HEK293 (cell line): Measurements from ENCODE around the gene DOK7.
A peak's percentile ranks its signal among the peaks of the same experiment; 100 is the strongest.

Experiments
- CTCF ChIA-PET: fragments of 350-600 bp; formaldehyde crosslinking; extraction: SDS; loops from one replicate; lab custom pipeline; 2021; ENCODE audit warnings: antibody characterized with exemption; lab: Yijun Ruan, JAX
- POLR2A ChIA-PET: fragments of 300-600 bp; formaldehyde crosslinking; extraction: SDS; loops from one replicate; lab custom pipeline; 2020; ENCODE audit warnings: antibody characterized with exemption, inconsistent platforms; lab: Yijun Ruan, JAX
- H3K27ac ChIP-seq: fragments of 200-500 bp; sonication (Bioruptor generic); 2 replicates; pipeline ENCODE4 v1.5.1; 2014; ENCODE audit warnings: low read depth, low read length, control low read depth, inconsistent platforms; ENCODE audit errors: extremely low read depth
- H3K36me3 ChIP-seq, 2 experiments: fragments of 200-500 bp in 1 of 2; sonication (Bioruptor generic) in 1 of 2; 1 replicate in 1 of 2; 2 replicates in 1 of 2; pipeline ENCODE4 v1.5.1; 2014 to 2017; ENCODE audit warnings: inconsistent platforms in 2 of 2, low read length in 2 of 2; ENCODE audit not compliant: control insufficient read depth in 2 of 2, insufficient read depth in 1 of 2
- H3K4me1 ChIP-seq: fragments of 200-500 bp; sonication (Bioruptor generic); 2 replicates; pipeline ENCODE4 v1.5.1; 2014; ENCODE audit warnings: mild to moderate bottlenecking, low read length, inconsistent platforms; ENCODE audit not compliant: control insufficient read depth, insufficient read depth
- H3K4me3 ChIP-seq: 2 replicates; pipeline ENCODE4 v1.5.1; 2011; ENCODE audit warnings: low read depth, mild to moderate bottlenecking, control low read depth, low read length, moderate library complexity
- H3K9me3 ChIP-seq: fragments of 200-500 bp; sonication (Bioruptor generic); 2 replicates; pipeline ENCODE4 v1.5.1; 2014; ENCODE audit warnings: low read depth, low read length, inconsistent platforms; ENCODE audit not compliant: control insufficient read depth, insufficient read depth
- RBAK ChIP-seq: fragments of 450-650 bp; formaldehyde crosslinking; IDR thresholded peaks from 2 replicates; pipeline ENCODE4 v1.5.1; 2016; ENCODE audit warnings: missing biosample characterization, missing genetic modification characterization
- ZFHX2 ChIP-seq: fragments of 450-650 bp; formaldehyde crosslinking; conservative IDR thresholded peaks from 2 replicates; pipeline ENCODE4 v1.5.1; 2016; ENCODE audit warnings: missing biosample characterization, missing genetic modification characterization
- ZIC2 ChIP-seq: fragments of 450-650 bp; formaldehyde crosslinking; IDR thresholded peaks from 2 replicates; pipeline ENCODE4 v1.5.1; 2016; ENCODE audit warnings: missing biosample characterization, missing genetic modification characterization
- ZNF202 ChIP-seq: fragments of 450-650 bp; formaldehyde crosslinking; IDR thresholded peaks from 2 replicates; pipeline ENCODE4 v1.5.1; 2016; ENCODE audit warnings: missing biosample characterization, missing genetic modification characterization, borderline replicate concordance
- ZNF394 ChIP-seq: fragments of 450-650 bp; formaldehyde crosslinking; IDR thresholded peaks from 2 replicates; pipeline ENCODE4 v1.5.1; 2016; ENCODE audit warnings: missing biosample characterization, missing genetic modification characterization, mild to moderate bottlenecking, moderate library complexity, borderline replicate concordance
- ZNF433 ChIP-seq: fragments of 450-650 bp; formaldehyde crosslinking; IDR thresholded peaks from 2 replicates; pipeline ENCODE4 v1.5.1; 2016; ENCODE audit warnings: missing biosample characterization, missing genetic modification characterization, low read depth
- TF ChIP-seq, protein P1 (sequence below): fragments of 450-650 bp; formaldehyde crosslinking; IDR thresholded peaks from 2 replicates; pipeline ENCODE4 v1.5.1; 2017; ENCODE audit warnings: missing biosample characterization, missing genetic modification characterization
- TF ChIP-seq, protein P2 (sequence below): fragments of 450-650 bp; formaldehyde crosslinking; IDR thresholded peaks from 2 replicates; pipeline ENCODE4 v1.5.1; 2016; ENCODE audit warnings: missing biosample characterization, missing genetic modification characterization
- TF ChIP-seq, protein P3 (sequence below): fragments of 450-650 bp; formaldehyde crosslinking; IDR thresholded peaks from 2 replicates; pipeline ENCODE4 v1.5.1; 2016; ENCODE audit warnings: missing biosample characterization, missing genetic modification characterization
- TF ChIP-seq, protein P4 (sequence below): fragments of 450-650 bp; formaldehyde crosslinking; IDR thresholded peaks from 2 replicates; pipeline ENCODE4 v1.5.1; 2016; ENCODE audit warnings: missing biosample characterization, missing genetic modification characterization

DOK7 gene

DNA sequence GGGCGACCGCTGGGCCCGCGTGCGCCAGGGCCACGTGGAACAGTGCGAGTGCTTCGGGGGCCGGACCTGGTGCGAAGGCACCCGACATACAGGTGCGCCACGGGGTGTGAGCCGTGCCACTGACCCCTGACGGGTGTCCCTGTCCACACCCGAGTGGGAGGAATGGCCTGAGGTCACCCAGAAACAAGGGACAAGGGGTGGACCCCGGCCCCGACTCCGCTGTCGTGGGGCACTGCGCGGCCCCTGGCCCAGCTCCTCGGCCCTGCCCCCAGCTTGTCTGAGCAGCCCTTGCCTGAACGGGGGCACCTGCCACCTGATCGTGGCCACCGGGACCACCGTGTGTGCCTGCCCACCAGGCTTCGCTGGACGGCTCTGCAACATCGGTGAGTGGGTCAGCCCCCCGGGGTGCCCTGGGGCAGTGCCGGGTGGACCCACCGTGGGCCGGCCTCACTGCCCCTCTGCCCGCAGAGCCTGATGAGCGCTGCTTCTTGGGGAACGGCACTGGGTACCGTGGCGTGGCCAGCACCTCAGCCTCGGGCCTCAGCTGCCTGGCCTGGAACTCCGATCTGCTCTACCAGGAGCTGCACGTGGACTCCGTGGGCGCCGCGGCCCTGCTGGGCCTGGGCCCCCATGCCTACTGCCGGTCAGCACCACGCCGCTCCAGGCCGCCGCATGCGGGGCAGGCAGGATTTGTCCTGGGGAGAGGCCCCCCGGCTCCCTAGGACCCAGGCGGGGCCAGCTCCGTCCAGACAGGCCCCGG, 18.6 kb upstream of the DOK7 start:
- Histone ChIP-seq H3K4me1 (no peaks in the 10 kb centered on the region), H3K36me3 (no peaks in the 10 kb centered on the region), H3K27ac (no peak overlapping the region), H3K4me3 (no peak overlapping the region), H3K9me3 (no peaks in the 10 kb centered on the region)
- TF ChIP-seq, protein P1, sequence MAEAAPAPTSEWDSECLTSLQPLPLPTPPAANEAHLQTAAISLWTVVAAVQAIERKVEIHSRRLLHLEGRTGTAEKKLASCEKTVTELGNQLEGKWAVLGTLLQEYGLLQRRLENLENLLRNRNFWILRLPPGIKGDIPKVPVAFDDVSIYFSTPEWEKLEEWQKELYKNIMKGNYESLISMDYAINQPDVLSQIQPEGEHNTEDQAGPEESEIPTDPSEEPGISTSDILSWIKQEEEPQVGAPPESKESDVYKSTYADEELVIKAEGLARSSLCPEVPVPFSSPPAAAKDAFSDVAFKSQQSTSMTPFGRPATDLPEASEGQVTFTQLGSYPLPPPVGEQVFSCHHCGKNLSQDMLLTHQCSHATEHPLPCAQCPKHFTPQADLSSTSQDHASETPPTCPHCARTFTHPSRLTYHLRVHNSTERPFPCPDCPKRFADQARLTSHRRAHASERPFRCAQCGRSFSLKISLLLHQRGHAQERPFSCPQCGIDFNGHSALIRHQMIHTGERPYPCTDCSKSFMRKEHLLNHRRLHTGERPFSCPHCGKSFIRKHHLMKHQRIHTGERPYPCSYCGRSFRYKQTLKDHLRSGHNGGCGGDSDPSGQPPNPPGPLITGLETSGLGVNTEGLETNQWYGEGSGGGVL (tag by site-specific recombination): no peak
- TF ChIP-seq, protein P2, sequence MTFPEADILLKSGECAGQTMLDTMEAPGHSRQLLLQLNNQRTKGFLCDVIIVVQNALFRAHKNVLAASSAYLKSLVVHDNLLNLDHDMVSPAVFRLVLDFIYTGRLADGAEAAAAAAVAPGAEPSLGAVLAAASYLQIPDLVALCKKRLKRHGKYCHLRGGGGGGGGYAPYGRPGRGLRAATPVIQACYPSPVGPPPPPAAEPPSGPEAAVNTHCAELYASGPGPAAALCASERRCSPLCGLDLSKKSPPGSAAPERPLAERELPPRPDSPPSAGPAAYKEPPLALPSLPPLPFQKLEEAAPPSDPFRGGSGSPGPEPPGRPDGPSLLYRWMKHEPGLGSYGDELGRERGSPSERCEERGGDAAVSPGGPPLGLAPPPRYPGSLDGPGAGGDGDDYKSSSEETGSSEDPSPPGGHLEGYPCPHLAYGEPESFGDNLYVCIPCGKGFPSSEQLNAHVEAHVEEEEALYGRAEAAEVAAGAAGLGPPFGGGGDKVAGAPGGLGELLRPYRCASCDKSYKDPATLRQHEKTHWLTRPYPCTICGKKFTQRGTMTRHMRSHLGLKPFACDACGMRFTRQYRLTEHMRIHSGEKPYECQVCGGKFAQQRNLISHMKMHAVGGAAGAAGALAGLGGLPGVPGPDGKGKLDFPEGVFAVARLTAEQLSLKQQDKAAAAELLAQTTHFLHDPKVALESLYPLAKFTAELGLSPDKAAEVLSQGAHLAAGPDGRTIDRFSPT: 0 out of 2 replicates have a peak, but pooled peaks have one; percentile 9
- TF ChIP-seq ZNF202 (tag by site-specific recombination) (peak; percentile 8; the same call in 1 of the 2 replicates), RBAK (tag by site-specific recombination) (no peak), ZNF394 (tag by site-specific recombination) (no peak)
- POLR2A ChIA-PET: no interaction called here
- CTCF ChIA-PET: interaction anchor here (0.6 to 1.6 kb wide), 10 partner anchors 12 to 361 kb away, joined by 3 to 6 read pairs (median 4); no protein-coding TSS in a partner anchor

DNA sequence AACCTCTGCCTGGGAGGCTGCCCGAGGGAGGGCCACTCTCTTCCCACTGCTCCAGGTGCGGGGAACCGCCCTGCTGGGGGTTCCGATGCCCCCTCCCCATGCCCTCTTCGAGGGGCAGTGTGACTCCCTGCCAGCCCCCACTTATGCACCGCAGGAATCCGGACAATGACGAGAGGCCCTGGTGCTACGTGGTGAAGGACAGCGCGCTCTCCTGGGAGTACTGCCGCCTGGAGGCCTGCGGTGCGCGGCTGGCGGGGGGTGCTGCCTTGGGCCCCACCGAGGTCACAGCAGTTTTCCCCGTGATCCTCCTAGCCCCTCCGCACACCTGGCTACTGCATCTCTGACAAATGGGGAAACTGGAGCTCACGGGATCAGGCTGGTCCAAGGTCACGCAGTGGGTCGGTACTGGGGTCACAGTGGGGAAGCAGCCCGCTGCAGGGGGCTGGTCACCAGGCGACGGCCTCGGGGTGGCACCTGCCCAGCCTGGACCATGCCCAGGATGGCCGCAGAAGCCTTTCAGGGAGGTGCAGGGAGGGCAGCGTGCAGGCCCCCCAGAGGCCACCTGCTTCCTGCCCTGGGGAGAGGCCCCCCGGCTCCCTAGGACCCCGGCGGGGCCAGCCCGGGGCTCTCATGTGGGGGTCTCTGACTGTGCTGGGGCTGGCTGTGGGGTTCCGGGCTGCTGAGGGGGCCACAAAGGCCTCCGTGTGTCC, 17.8 kb upstream of the DOK7 start:
- Histone ChIP-seq H3K4me1 (no peaks in the 10 kb centered on the region), H3K27ac (no peak overlapping the region), H3K9me3 (no peaks in the 10 kb centered on the region), H3K36me3 (no peaks in the 10 kb centered on the region), H3K4me3 (no peak overlapping the region)
- ChIA-PET CTCF (interaction anchor here (0.7 to 1.6 kb wide), 2 partner anchors 43 to 362 kb away, joined by 3 to 5 read pairs; no protein-coding TSS in a partner anchor), POLR2A (no interaction called here)
- TF ChIP-seq ZNF433 (tag by site-specific recombination) (no peak), ZIC2 (tag by site-specific recombination) (peak; percentile 85)

DNA sequence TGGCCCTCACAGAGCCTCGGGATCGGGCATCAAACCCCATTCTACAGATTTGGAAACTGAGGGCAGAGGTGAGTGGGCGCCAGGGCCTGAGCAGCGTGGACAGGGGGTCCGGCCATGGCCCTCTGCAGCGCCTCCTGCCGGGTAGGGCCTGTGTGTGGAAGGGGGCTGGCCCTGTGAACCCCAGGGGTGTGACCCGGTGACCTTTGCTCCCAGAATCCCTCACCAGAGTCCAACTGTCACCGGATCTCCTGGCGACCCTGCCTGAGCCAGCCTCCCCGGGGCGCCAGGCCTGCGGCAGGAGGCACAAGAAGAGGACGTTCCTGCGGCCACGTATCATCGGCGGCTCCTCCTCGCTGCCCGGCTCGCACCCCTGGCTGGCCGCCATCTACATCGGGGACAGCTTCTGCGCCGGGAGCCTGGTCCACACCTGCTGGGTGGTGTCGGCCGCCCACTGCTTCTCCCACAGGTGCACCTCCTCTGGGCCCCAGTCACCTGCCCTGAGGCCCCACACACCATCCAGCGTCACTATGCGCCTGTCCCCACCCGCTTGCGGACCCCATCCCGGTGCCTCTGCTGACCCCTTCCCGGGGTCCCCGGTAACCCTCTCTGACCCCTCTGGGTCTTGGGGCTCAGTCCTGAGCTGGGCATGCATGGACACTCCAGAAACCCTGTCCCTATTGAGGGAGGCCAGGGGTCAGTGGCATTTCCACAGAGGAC, 17.1 kb upstream of the DOK7 start:
- Histone ChIP-seq H3K27ac (no peak overlapping the region), H3K4me1 (no peaks in the 10 kb centered on the region), H3K9me3 (no peaks in the 10 kb centered on the region), H3K36me3 (no peaks in the 10 kb centered on the region), H3K4me3 (no peak overlapping the region)
- TF ChIP-seq, protein P3, sequence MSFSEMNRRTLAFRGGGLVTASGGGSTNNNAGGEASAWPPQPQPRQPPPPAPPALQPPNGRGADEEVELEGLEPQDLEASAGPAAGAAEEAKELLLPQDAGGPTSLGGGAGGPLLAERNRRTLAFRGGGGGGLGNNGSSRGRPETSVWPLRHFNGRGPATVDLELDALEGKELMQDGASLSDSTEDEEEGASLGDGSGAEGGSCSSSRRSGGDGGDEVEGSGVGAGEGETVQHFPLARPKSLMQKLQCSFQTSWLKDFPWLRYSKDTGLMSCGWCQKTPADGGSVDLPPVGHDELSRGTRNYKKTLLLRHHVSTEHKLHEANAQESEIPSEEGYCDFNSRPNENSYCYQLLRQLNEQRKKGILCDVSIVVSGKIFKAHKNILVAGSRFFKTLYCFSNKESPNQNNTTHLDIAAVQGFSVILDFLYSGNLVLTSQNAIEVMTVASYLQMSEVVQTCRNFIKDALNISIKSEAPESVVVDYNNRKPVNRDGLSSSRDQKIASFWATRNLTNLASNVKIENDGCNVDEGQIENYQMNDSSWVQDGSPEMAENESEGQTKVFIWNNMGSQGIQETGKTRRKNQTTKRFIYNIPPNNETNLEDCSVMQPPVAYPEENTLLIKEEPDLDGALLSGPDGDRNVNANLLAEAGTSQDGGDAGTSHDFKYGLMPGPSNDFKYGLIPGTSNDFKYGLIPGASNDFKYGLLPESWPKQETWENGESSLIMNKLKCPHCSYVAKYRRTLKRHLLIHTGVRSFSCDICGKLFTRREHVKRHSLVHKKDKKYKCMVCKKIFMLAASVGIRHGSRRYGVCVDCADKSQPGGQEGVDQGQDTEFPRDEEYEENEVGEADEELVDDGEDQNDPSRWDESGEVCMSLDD (tag by site-specific recombination): 0 out of 2 replicates have a peak, but pooled peaks have one; percentile 29
- TF ChIP-seq ZFHX2 (tag by site-specific recombination): no peak
- TF ChIP-seq, protein P4, sequence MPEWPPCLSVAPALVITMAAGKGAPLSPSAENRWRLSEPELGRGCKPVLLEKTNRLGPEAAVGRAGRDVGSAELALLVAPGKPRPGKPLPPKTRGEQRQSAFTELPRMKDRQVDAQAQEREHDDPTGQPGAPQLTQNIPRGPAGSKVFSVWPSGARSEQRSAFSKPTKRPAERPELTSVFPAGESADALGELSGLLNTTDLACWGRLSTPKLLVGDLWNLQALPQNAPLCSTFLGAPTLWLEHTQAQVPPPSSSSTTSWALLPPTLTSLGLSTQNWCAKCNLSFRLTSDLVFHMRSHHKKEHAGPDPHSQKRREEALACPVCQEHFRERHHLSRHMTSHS (tag by site-specific recombination): no peak
- ChIA-PET POLR2A (no interaction called here), CTCF (no interaction called here)
